Measurements from ENCODE around the gene FBP2. TPM values are rescaled to one million over a fixed set of nuclear protein-coding genes. Genes with fewer than 3 reads are reported as not detected.
"Not testable (repeated sequence)": the region's sequence is repeated elsewhere in the genome, so short reads cannot be mapped to it uniquely, and the experiment has no call there.

Gene FBP2
- total RNA-seq, 2 experiments from 2014 or later: not detected

DNA sequence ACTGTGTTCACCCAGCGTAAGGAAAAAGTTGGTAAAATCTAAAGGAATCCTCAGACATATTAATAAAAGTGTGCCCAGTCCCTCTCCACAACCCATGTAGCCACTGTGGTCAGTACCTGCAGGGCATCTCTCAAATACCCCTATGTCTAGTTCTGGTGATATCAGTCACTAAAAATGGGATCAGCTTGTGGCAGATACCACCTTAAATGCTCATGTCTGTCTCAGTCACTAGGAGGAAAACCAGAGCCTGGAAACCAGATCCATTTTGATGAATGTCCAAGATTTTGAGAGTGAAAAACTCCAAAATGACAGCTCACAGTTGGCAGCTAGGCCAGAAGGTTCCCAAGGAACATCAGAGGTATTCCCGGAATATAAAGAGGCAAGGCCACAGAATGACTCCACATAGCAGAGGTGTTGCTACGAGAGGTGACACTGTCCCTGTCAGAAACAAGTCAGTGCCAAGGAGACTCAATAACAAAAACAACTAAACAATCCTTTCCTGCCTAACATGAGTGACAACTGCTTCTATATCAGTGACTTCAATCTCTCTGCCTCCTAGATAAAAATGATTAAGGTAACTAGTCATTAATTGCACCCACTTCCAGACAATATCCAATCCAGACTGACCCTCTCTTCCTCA is 25.3 kb downstream of the FBP2 start:
- no peak for DNase-seq
- no peaks in the 10 kb centered on the region for H3K36me3 Mint-ChIP-seq (ENCODE audit: low read depth)
- CTCF ChIA-PET: no interaction called here
- no peak overlapping the region for H3K27ac Mint-ChIP-seq
- no peaks in the 10 kb centered on the region for H3K4me1 Mint-ChIP-seq
- peaks cover 28% of the 10 kb centered on the region for H3K27me3 Mint-ChIP-seq
- POLR2A ChIA-PET: no interaction called here
- no peak overlapping the region for H3K4me3 Mint-ChIP-seq
- H3K9me3 Mint-ChIP-seq: no peaks in the 10 kb centered on the region

GRCh38 chr9:94567271-94567670 is 26.4 kb downstream of the FBP2 start:
- Mint-ChIP-seq H3K36me3 (ENCODE audit: low read depth) (no peaks in the 10 kb centered on the region), H3K9me3 (no peaks in the 10 kb centered on the region), H3K27me3 (peaks cover 21% of the 10 kb centered on the region), H3K4me1 (no peaks in the 10 kb centered on the region), H3K4me3 (no peak overlapping the region), H3K27ac (no peak overlapping the region)
- ChIA-PET POLR2A (no interaction called here), CTCF (no interaction called here)
- DNase-seq: no peak

GRCh38 chr9:94566550-94566949 is 27.1 kb downstream of the FBP2 start:
- Mint-ChIP-seq H3K36me3 (ENCODE audit: low read depth) (no peaks in the 10 kb centered on the region), H3K4me3 (no peak overlapping the region), H3K27ac (no peak overlapping the region), H3K9me3 (no peaks in the 10 kb centered on the region), H3K4me1 (no peaks in the 10 kb centered on the region), H3K27me3 (peaks cover 17% of the 10 kb centered on the region)
- ChIA-PET CTCF (no interaction called here), POLR2A (no interaction called here)
- no peak for DNase-seq

GRCh38 chr9:94564279-94564678 is 29.3 kb downstream of the FBP2 start:
- POLR2A ChIA-PET; CTCF ChIA-PET; H3K4me3 Mint-ChIP-seq; DNase-seq; H3K36me3 Mint-ChIP-seq (ENCODE audit: low read depth); H3K4me1 Mint-ChIP-seq; H3K9me3 Mint-ChIP-seq; H3K27ac Mint-ChIP-seq: not testable (repeated sequence)
- H3K27me3 Mint-ChIP-seq: peaks cover 11% of the 10 kb centered on the region

DNA sequence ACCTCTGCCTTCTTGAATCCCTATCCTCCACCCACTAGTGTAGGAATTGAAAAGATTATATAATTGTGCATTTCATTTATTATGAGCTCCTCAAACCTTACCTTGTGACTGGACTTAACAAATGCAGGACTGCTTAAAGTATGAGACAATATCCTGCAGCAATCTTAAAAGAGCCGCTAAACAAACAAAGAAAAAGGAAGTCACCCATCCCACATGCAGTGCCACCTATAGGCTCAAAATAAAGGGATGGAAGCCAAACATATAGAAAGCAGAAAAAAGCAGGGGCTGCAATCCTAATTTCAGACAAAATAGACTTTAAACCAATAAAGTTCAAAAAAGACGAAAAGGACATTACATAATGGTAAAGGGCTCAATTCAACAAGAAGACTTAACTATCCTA is 30.1 kb downstream of the FBP2 start:
- ChIA-PET POLR2A (no interaction called here), CTCF (no interaction called here)
- Mint-ChIP-seq H3K4me3 (no peak overlapping the region), H3K27ac (no peak overlapping the region), H3K9me3 (no peaks in the 10 kb centered on the region), H3K4me1 (no peaks in the 10 kb centered on the region), H3K27me3 (peaks cover 9% of the 10 kb centered on the region), H3K36me3 (ENCODE audit: low read depth) (no peaks in the 10 kb centered on the region)
- DNase-seq: no peak

DNA sequence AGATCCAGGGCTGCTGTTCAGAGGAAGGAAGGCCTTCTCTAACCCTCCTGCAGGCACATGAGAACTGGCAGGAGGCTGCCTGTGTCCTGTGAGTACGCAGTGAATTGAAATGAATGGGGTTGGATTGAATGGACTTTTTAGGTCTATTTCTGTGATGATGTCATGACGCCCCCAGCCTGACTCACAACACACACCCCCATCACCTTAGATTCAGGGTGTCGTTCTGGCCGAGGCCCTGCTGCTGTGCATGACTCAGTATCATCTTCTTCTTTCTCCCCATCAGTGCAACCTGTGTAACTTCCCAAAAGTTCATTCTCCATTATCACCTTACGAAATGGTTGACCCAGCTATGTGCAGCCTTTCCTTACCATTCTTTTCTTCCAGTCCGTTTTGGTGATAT is 33.4 kb downstream of the FBP2 start:
- Mint-ChIP-seq H3K27me3 (peaks cover 19% of the 10 kb centered on the region), H3K4me3 (no peak overlapping the region), H3K27ac (no peak overlapping the region), H3K4me1 (no peaks in the 10 kb centered on the region), H3K36me3 (ENCODE audit: low read depth) (no peaks in the 10 kb centered on the region), H3K9me3 (no peaks in the 10 kb centered on the region)
- CTCF ChIA-PET: no interaction called here
- POLR2A ChIA-PET: no interaction called here
- DNase-seq: no peak

GRCh38 chr9:94557376-94557775 is 36.2 kb downstream of the FBP2 start:
- H3K36me3 Mint-ChIP-seq (ENCODE audit: low read depth): no peaks in the 10 kb centered on the region
- ChIA-PET POLR2A (no interaction called here), CTCF (no interaction called here)
- no peaks in the 10 kb centered on the region for H3K9me3 Mint-ChIP-seq
- H3K4me3 Mint-ChIP-seq: no peak overlapping the region
- H3K4me1 Mint-ChIP-seq: no peaks in the 10 kb centered on the region
- peaks cover 14% of the 10 kb centered on the region for H3K27me3 Mint-ChIP-seq
- H3K27ac Mint-ChIP-seq: no peak overlapping the region
- no peak for DNase-seq

GRCh38 chr9:94554439-94555331 is 38.9 kb downstream of the FBP2 start, which contains the start of gene PCAT7:
Gene PCAT7 (plus strand): TSS chr9:94555083.
- ChIA-PET CTCF (interaction anchor here (0.9 to 1.1 kb wide), 2 partner anchors 16 to 56 kb away, joined by 3 read pairs; no protein-coding TSS in a partner anchor), POLR2A (interaction anchor here (1.2 kb wide), 1 partner anchor 25 kb away, joined by 3 read pairs; no protein-coding TSS in a partner anchor)
- H3K36me3 Mint-ChIP-seq (ENCODE audit: low read depth): no peaks in the 10 kb centered on the region
- DNase-seq: peak; percentile 40
- H3K9me3 Mint-ChIP-seq: no peaks in the 10 kb centered on the region
- no peaks in the 10 kb centered on the region for H3K4me1 Mint-ChIP-seq
- peaks cover 26% of the 10 kb centered on the region for H3K27me3 Mint-ChIP-seq
- H3K4me3 Mint-ChIP-seq: no peak within 1 kb of the TSS
- H3K27ac Mint-ChIP-seq: no peak within 1 kb of the TSS

DNA sequence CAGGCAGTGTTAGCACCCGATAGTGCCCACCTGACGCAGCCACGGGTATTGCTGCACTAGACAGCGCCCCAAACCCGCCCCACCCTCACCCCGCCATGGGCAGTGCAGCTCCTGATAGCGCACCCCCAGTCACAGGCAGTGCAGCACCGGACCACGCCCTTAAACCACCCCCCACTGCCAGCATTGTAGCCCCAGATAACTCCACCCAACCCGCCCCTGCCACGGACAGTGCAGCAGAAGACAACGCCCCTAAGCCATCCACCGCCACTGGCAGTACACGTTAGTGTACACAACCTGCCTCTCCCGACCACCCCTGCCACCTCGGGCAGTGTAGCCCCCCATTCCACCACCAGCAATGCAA is 39.6 kb downstream of the FBP2 start:
- Mint-ChIP-seq H3K36me3 (ENCODE audit: low read depth) (no peaks in the 10 kb centered on the region), H3K27ac (no peak overlapping the region), H3K4me1 (no peaks in the 10 kb centered on the region), H3K9me3 (no peaks in the 10 kb centered on the region), H3K27me3 (peaks cover 29% of the 10 kb centered on the region), H3K4me3 (no peak overlapping the region)
- DNase-seq: no peak
- CTCF ChIA-PET: interaction anchor here (0.9 to 1.1 kb wide), 2 partner anchors 16 to 57 kb away, joined by 3 read pairs; no protein-coding TSS in a partner anchor
- POLR2A ChIA-PET: interaction anchor here (1.2 kb wide), 1 partner anchor 26 kb away, joined by 3 read pairs; no protein-coding TSS in a partner anchor

- ChIA-PET CTCF (no interaction called here), POLR2A (no interaction called here)
- H3K9me3 Mint-ChIP-seq: no peaks in the 10 kb centered on the region
Measured at GRCh38 chr9:94553029-94553938, 40.3 kb downstream of the FBP2 start.

DNA sequence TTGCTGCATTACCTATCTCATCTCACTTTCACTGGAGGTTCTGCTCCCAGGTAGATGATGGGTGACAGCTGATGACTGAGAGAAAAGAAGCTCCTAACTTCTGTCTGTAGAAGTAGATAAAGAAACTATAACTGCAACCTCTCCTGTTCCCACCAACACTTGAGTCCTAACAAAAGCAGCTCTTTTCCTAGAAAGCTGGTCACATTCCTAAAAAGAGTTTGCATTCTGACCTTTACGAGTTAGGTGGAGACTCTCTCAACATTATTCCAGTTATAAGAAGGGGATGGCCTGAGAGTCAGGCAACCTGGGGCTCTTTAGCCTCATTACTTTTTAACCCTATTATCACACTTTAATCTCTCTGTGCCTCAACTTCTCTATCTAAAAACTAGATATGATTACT is 47.7 kb downstream of the FBP2 start:
- Mint-ChIP-seq H3K36me3 (ENCODE audit: low read depth) (no peaks in the 10 kb centered on the region), H3K27ac (no peak overlapping the region), H3K27me3 (peaks cover 31% of the 10 kb centered on the region), H3K4me1 (no peaks in the 10 kb centered on the region), H3K9me3 (no peaks in the 10 kb centered on the region), H3K4me3 (no peak overlapping the region)
- CTCF ChIA-PET: no interaction called here
- POLR2A ChIA-PET: no interaction called here
- no peak for DNase-seq

More at GRCh38 chr9:94553029-94553938, 40.3 kb downstream of the FBP2 start:
- Mint-ChIP-seq H3K36me3 (ENCODE audit: low read depth) (no peaks in the 10 kb centered on the region), H3K27ac (no peak overlapping the region), H3K27me3 (peaks cover 34% of the 10 kb centered on the region), H3K4me3 (no peak overlapping the region), H3K4me1 (no peaks in the 10 kb centered on the region)
- DNase-seq: no peak

- H3K9me3 Mint-ChIP-seq; H3K4me3 Mint-ChIP-seq; POLR2A ChIA-PET; H3K4me1 Mint-ChIP-seq; H3K36me3 Mint-ChIP-seq (ENCODE audit: low read depth); CTCF ChIA-PET; H3K27ac Mint-ChIP-seq; DNase-seq: not testable (repeated sequence)
- H3K27me3 Mint-ChIP-seq: peaks cover 22% of the 10 kb centered on the region
Measured at GRCh38 chr9:94544335-94544734, 49.3 kb downstream of the FBP2 start.

DNA sequence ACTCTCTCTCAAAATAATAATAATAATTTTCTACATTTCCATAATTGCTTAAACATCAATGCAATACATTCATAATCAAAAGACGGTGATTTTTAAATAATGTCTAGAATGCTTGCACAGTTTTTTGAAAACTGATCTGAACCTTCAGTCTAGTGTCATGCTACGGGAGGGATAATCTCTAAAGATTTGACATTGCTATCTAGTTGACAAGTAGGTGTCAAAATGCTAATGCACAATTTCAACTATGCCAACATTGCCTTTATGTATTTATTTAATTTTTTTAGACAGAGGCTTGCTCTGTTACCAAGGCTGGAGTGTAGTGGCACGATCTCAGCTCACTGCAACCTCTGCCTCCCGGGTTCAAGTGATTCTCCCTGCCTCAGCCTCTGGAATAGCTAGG is 54.7 kb downstream of the FBP2 start:
- ChIA-PET CTCF (interaction anchor here (0.7 kb wide), 1 partner anchor 57 kb away, joined by 8 read pairs; no protein-coding TSS in a partner anchor), POLR2A (no interaction called here)
- no peak overlapping the region for H3K27ac Mint-ChIP-seq
- no peaks in the 10 kb centered on the region for H3K4me1 Mint-ChIP-seq
- H3K36me3 Mint-ChIP-seq (ENCODE audit: low read depth): no peaks in the 10 kb centered on the region
- no peaks in the 10 kb centered on the region for H3K9me3 Mint-ChIP-seq
- H3K4me3 Mint-ChIP-seq: no peak overlapping the region
- H3K27me3 Mint-ChIP-seq: no peaks in the 10 kb centered on the region
- DNase-seq: no peak

Measured in activated CD4-positive, alpha-beta memory T cell treated with anti-CD3 and anti-CD28 coated beads, Interleukin-2, amount 10 ng/mL, durations not matched to agents 7 days and 5 days (primary cell).